Dedifferentiated amniotic fluid mesenchymal stem cell (primary cell): ENCODE measurements around the gene PRKAR1B.
"Not testable (repeated sequence)": the region's sequence is repeated elsewhere in the genome, so short reads cannot be mapped to it uniquely, and the experiment has no call there.

Experiments used
- DNase-seq: peaks from one replicate; pipeline ENCODE4 v3.0.0-alpha.2; 2016; ENCODE audit errors: extremely low spot score

PRKAR1B gene

DNA sequence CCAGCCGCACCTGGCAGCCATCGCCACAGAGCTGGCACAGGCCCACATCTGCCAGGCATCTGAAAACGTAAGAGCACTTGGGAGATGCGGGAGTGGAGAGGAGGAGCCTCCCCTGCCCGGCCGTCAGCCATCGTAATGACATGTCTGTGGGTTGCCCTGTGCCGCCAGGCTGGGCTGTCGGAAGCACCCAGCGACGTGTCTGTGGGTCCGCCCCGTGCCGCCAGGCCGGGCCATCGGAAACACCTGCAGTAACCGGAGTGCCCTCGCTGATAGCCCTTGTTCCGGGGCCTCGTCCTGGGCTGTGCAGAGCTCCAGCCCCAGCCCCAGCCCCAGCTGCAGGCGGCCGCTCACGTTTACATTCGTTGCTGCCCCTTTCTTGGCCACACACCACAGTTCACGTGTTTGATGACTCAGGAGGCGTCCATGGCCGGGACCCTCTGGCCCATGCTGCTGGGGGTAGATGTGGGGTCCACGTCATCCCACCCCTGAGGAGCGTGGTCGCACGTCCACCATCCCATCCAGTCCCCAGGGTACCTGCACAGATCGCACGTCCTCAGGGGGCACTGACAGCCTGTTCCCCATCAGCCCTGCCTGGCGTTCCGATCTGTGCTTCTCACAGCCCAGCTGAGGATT, 30.0 kb upstream of the PRKAR1B start:
- no peak for DNase-seq

DNA sequence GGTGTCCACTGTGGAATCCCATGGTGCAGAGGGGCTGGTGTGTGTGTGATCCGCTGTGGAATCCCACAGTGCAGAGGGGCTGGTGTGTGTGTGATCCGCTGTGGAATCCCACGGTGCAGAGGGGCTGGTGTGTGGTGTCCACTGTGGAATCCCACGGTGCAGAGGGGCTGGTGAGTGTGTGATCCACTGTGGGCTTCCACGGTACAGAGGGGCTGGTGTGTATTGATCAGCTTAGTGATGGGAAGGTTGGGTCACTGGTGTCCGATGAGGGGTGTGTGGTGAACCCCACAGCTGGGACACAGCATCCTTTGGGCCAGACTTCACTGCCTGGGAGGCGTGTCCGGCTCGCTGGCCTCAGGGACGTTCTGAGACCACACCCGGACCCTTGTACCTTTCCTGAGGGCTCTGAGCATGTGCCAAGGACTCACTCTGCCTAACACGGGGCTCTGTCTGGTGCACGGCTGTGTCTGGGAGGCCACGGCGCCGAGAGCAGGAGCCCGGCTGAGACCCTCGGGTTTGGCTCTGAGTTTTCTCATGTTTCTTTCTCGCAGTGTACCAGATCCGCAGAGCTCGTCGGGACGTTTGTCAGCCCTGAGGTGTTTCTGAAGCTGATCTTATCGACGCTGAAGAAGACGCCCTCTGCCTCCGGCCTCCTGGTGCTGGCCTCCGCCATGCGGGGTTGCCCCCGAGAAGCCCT, 29.3 kb upstream of the PRKAR1B start:
- DNase-seq, result no peak

DNA sequence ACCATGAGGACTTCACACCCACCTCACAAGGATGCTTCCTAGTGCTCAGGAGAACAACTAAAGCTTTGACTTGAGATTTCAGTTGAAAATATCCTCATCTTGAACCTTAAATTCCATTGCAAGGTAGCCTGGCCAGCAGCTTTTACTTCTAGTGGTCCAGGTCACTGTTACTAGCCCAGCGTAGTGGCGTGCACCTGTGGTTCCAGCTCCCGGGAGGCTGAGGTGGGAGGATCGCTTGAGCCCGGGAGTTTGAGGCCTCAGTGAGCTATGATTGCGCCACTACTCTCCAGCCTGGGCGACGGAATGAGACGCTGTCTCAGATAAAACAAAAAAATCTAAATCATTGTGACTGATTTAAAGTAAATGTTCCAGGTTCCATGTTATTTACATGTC, 28.3 kb upstream of the PRKAR1B start:
- DNase-seq, result no peak

DNA sequence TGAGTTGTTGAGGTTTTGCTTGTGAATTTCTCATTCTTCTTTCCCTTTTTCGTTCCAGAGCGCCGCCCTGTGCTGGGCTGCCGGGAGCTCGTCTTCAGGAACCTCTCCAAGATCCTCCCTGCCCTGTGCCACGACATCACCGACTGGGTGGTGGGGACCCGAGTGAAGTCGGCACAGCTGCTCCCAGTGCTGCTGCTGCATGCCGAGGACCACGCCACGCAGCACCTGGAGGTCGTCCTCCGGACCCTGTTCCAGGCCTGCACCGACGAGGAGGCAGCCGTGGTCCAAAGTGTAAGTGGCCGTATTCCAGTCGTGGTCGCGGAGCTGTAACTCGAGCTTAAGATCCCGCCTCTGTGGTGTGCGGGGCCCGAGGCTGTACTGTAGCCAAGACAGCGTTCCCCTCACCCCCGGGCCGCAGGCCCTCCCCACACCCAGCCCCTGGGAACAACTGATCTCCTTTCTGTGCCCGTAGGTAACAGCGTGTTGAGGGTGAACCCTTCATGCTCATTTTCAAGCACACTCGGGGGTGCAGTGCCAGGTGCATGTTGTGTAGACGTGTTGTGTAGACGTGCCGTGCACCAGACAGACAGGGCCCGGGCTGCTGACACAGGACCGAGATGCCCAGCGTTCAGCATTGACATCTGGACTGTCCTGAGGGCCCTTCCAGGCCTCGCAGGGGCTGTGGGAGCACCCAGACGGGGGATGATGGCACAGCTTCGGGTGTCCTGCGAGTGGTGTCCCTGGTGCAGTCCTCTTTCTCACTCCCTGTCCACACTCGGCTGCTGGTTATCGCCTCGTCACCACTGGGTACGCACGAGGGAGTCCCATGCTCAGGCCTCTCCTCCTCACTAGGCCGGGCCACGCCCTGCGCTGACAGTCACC, 27.7 kb upstream of the PRKAR1B start:
- DNase-seq, result no peak

DNA sequence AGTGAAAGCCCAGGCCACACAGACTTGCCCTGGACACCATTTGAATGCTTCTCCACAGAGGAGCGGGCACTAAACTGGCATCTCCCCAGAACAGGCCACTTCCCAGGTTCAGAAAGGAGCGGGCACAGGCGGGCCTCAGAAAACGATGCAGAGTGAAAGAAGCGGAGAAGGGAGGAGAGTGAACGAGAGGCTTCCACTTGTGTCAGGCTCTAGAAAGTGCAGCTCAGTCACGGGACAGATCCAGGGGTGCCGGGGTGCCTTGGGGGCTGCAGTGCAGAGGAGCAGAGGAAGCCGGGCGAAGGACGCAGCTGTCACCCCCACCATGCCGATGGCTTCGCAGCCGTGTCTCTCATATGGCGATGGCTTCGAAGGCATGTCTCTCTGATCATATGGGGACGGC, 26.1 kb upstream of the PRKAR1B start:
- no peak for DNase-seq

DNA sequence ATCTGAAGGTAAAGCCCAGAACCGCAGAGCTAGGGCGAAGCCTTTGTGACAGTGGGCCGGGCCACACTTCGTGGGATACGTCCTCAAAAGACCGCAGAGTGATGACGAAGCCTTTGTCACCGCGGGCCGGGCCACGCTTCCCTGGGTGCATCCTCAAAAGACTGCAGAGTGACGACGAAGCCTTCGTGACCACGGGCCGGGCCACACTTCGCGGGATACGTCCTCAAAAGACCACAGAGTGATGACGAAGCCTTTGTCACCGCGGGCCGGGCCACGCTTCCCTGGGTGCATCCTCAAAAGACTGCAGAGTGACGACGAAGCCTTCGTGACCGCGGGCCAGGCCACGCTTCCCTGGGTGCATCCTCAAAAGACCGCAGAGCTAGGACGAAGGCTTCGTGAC, 25.2 kb upstream of the PRKAR1B start:
- not testable (repeated sequence) for DNase-seq

DNA sequence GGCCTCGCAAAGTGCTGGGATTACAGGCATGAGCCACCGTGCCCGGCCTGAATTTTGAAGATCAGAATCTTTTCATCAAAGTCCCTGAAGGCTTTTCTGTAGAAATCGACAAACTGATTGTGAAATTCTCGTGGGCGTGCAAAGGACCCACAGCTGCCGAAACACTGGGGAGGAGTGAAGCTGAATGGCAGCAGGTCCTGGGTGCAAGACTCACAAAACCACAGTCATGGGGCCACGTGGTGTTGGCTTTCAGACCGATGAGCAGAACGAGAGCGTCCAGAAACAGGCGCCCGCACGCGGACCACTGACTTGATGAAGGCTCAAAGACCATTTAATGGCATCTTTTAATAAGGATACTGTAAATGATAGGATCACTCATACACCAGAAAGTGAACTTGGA, 24.7 kb upstream of the PRKAR1B start:
- no peak for DNase-seq

DNA sequence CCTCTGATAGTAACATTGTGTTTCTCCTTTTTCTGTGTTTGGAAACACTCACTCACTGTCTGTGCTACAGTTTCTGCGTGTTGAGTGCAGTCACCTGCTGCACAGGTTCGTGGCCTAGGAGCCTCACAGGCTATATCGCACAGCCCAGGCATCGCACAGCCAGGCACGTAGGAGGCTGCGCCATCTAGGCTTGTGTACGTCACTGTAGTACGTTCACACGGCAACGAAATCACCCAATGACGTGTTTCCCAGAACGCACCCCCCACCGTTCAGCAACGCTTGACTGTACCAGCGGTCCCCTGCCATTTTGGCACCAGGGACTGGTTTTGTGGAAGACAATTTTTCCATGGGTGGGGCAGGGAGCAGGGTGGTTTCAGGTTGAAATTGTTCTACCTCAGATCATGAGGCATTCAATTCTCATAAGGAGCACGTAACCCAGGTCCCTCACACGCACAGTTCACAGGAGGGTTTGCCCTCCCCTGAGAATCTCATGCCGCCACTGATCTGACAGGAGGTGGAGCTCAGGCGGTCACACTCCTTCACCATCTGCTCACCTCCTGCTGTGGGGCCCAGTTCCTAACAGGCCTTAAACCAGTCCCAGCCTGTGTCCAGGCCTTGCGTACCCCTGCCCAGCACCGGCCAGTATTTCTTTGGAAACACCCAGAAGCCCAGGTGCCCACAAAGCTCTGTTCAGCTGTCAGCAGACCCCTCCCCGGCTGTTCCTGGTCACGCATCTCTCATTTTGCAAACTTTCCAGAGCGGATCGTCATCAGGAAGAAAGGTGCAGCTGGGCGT, 23.2 kb upstream of the PRKAR1B start:
- no peak for DNase-seq

DNA sequence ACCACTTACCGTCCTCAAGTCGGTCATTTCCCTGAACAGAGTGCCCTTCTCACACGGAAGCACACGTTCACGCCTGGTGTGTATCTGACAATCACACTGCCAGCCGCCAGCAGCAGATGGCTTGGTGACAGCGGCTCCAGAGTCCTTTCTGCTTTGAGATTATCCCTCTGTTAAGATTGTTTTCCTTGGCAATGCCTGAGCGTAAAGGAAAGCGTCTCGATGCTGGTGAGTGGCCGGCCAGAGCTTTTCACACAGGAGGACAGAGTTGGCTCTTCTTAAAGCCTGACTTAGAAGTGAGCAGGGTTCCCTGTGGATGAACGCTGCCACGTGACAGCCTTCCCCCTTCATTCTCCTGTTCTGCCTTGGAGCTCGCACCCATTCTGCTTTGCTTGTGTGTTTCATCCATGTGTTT, 22.1 kb upstream of the PRKAR1B start:
- DNase-seq, result no peak

DNA sequence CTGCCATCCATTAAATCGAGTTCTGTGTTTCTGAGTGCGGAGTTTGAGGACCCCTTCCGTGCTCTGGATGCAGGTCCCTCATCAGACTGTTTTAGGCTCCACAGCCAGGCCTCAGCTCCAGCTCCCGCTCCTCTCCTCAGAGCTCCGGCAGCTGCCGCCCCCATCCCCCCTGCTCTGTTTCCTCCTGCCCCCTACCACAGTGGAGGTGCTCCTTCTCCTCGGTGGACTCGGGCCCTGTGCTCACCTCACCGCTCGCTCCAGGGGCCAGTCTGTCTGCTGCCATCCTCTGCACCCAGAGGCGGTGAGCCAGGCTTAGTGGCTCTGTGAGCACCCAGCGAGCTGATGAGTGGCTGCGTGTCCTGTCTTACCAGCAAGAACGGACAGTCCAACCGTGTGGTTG, 21.4 kb upstream of the PRKAR1B start:
- DNase-seq, result no peak

DNA sequence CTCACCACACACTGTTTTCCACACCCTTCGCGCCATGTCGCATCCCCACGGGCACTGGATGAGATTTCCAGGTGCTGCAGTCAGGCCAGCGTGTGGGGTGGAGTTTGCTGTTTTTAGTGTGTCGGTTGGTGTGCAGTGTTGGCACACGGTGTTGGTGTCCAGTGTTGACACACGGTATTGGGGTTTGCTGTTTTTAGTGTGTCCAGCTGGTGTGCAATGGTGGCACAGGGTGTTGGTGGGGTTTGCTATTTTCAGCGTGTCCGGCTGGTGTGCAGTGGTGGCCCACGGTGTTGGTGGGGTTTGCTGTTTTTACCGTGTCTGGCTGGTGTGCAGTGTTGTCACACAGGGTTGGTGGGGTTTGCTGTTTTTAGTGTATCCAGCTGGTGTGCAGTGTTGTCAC, 20.1 kb upstream of the PRKAR1B start:
- no peak for DNase-seq

DNA sequence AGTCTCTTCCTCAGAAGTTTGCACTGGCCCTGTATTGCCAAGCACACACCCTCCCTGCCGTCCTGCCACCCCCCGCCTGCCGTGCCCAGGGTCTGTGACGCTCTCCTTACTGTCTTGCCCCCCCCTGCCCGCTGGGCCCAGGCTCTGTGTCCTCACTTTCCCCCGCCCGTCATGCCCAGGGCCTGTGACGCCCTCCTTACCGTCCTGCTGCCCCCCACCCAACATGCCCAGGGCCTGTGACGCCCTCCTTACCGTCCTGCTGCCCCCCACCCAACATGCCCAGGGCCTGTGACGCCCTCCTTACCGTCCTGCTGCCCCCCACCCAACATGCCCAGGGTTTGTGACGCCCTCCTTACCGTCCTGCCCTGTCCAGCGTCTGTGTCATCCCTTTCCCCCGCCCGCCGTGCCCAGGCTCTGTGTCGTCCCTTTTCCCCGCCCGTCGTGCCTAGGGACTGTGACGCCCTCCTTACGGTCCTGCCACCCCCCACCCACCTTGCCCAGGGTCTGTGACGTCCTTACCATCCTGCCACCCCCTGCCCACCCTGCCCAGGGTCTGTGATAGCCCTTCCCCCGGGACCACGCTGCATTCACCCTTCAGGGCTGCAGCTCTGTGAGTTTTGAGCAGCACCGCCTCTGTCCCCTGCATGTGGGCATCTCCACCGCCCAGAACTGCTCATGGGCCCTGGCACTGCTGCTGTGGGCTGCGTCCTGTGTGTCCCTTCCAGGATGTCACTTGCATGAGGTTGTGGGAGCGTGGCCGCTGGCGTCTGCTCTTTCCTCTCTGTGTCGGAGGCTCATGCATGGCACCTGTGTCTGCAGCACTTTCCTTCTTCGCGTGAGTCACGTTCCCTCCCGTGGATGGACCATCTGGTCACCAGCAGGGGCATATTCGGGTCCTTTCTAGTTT, 19.3 kb upstream of the PRKAR1B start:
- DNase-seq, result no peak

DNA sequence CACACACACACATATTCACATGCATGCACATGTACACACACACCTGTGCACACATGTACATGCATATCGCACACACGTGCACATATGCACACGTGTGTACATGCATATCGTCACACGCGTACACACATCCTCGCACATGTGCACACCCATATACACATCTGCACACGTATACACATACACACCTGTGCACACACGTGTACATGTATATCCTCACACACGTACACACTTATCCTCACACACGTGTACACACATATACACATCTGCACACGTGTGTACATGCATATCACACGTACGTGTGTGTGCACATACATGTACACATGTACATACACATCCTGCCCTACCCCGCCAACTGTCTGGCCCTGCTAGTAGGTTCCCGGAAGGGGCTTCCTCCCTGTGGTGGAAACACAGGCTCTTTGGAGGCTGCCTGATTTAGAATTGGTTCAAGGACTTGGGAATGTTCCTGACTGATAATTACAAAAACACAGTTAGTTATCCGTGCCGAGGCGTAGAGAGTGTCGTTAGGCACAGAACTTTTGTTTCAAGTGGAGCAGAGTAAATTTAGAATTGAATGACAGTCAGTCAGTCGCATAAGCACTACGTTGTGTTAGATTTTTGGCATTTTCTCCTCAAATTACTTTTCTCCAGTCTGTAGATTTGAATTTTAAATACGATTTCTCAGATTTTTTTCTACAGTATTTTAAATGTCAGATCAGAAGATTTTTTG, 18.5 kb upstream of the PRKAR1B start:
- no peak for DNase-seq

DNA sequence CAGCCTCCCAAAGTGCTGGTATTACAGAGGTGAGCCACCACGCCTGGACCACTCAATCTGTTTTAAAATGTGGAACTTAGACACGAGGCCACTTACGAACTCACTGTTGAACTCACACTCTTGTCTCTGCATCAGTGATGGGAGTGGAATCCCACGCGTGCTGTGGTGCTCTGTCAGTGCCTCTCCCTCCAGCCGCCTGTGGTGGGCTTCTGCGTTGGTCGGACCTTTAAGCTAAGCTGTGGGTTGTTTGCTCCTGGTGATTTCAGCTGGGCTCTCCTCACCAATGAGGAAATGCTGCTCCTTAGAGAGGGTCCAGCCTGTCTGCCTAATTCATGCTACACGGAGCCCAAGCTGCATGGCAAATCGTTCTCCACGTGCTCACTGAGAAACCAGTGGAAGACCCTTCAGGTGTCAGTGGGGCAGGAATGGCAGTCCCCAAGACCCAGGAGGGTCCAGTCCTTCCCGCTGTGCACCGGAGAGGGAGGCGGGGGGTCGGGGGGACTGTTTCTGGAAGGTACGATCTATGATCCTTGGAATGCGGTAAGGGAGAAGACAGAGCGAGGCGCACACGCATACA, 17.9 kb upstream of the PRKAR1B start:
- no peak for DNase-seq

DNA sequence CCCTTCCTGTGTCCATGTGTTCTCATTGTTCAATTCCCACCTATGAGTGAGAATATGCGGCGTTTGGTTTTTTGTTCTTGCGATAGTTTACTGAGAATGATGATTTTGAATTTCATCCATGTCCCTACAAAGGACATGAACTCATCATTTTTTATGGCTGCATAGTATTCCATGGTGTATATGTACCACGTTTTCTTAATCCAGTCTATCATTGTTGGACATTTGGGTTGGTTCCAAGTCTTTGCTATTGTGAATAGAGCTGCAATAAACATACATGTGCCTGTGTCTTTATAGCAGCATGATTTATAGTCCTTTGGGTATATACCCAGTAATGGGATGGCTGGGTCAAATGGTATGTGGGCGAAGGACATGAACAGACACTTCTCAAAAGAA, 17.0 kb upstream of the PRKAR1B start:
- DNase-seq, result not testable (repeated sequence)

DNA sequence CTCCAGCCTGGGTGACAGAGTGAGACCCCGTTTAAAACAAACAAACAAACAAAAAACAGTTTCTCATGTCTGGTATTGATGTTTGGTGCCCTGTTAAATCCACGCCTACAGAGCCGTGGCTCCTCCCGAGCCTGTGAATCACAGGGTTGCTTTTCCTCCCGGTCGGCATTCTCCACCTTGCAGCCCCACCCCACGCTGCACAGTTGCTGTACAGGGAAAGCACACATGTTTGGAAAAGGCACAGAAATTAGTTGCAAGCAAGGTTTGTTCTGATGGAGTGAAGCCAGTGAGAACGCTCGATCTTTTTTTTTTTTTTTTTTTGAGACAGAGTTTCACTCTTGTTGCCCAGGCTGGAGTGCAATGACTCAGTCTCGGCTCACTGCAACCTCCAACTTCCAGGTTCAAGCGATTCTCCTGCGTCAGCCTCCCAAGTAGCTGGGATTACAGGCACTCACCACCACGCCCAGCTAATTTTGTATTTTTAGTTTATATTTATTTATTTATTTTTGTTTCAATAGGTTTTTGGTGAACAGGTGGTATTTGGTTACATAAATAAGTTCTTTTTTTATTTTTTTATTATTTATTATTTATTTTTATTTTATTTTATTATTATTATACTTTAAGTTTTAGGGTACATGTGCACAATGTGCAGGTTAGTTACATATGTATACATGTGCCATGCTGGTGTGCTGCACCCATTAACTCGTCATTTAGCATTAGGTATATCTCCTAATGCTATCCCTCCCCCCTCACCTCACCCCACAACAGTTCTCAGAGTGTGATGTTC, 16.5 kb upstream of the PRKAR1B start:
- not testable (repeated sequence) for DNase-seq

DNA sequence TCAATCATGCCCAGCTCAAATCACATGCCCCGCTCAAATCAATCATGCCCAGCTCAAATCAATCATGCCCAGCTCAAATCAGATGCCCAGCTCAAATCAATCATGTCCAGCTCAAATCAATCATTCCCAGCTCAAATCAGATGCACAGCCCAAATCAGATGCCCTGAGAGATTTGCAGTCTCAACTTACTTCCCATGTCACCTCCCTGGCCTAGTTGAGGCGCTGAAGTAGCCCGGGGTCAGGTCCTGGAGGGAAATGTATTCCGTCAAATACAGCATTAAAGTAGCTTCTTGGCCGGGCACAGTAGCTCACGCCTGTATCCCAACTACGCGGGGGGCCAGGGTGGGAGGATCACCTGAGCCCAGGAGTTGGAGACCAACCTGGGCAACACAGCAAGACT, 15.7 kb upstream of the PRKAR1B start:
- DNase-seq, result no peak

DNA sequence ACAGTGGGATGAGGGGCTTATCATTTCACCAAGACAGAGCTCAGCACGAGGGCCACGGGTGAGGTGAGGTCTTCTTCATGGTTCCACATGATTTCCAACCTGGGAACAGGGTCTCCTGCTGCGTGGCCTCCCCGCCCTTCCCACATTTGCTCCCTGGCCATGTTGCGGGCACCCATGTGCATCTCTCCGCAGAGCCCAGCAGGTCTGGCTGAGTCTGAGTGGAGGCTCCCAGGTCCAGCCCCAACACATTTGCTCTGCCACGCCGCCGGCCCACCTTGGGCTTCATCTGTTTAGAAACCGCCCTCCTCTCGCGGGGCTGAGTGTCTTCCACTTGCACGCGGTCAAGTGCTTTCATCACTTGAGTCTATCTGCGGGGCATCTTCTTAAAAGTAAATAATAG, 14.8 kb upstream of the PRKAR1B start:
- DNase-seq, result no peak

DNA sequence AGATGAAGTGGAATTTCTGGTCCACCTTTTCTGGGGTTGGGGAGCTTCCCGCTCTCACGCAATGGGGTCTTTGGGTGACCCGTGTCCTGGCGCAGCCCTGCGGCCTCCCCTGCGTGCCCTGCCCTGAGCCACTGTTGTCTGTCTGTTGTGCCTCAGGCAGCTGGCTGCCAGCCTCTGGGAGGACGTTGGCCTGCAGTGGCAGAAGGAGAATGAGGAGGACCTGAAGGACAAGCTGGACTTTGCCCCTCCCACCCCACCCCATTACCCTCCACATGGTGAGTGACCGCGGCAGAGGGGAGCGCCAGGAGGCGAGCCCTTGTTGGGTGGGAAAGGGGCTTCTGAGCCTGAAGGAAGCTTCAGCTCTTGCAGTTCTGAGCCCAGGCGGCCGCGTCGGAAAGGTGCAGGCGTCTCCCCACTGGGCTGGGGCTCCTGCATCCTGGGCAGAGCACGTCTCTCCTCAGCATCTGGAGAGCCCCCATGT, 14.2 kb upstream of the PRKAR1B start:
- DNase-seq, result no peak
